HG03521 (cell line): ENCODE results near the gene LCE1A.

Source experiments
- ATAC-seq: cut with Tn5 transposase; IDR thresholded peaks from one replicate; pipeline ENCODE4 v1.9.1; 2021; ENCODE audit warnings: mild to moderate bottlenecking, moderate library complexity; ENCODE audit not compliant: unreplicated experiment

LCE1A gene

GRCh38 chr1:152827173-152827572 is at the start of gene LCE1A:
Gene LCE1A (plus strand): TSS chr1:152827473. CDS start chr1:152827473, 0 bp downstream.
- no peak for ATAC-seq

- ATAC-seq: no peak
Measured at GRCh38 chr1:152777510-152778137, 49.6 kb upstream of the LCE1A start.

- ATAC-seq: no peak
Measured at GRCh38 chr1:152783095-152783494, 44.2 kb upstream of the LCE1A start.

GRCh38 chr1:152786077-152786476 is 41.2 kb upstream of the LCE1A start, which contains the start of gene LCE1E:
Gene LCE1E (plus strand): TSS chr1:152786257. CDS start chr1:152787300, 1,043 bp downstream.
- no peak for ATAC-seq

- no peak for ATAC-seq
Measured at GRCh38 chr1:152795686-152796085, 31.6 kb upstream of the LCE1A start.

- ATAC-seq: no peak
Measured at GRCh38 chr1:152796421-152796820, 30.9 kb upstream of the LCE1A start, which contains the start of gene LCE1D. Gene LCE1D (plus strand): TSS chr1:152796721. CDS start chr1:152797795, 1,074 bp downstream.

- ATAC-seq: no peak
Measured at GRCh38 chr1:152801333-152801732, 25.9 kb upstream of the LCE1A start.

GRCh38 chr1:152806576-152806975 is 20.7 kb upstream of the LCE1A start, which contains the start of gene LCE1C:
Gene LCE1C (minus strand): TSS chr1:152806651. CDS start chr1:152805478, 1,173 bp downstream.
- no peak for ATAC-seq

GRCh38 chr1:152811050-152811449 is 16.2 kb upstream of the LCE1A start:
- no peak for ATAC-seq

GRCh38 chr1:152811671-152812070 is 15.6 kb upstream of the LCE1A start, which contains the start of gene LCE1B:
Gene LCE1B (plus strand): TSS chr1:152811971. CDS start chr1:152812447, 476 bp downstream.
- ATAC-seq: no peak

- ATAC-seq: no peak
Measured at GRCh38 chr1:152817309-152817708, 10.0 kb upstream of the LCE1A start.

GRCh38 chr1:152823294-152823693 is 4.0 kb upstream of the LCE1A start:
- ATAC-seq: no peak

- no peak for ATAC-seq
Measured at GRCh38 chr1:152824964-152825363, 2.3 kb upstream of the LCE1A start.

- no peak for ATAC-seq
Measured at GRCh38 chr1:152836870-152837269, 9.6 kb downstream of the LCE1A start.

- no peak for ATAC-seq
Measured at GRCh38 chr1:152842556-152842955, 15.3 kb downstream of the LCE1A start, which contains the start of gene LCE6A. Gene LCE6A (plus strand): TSS chr1:152842856. CDS start chr1:152843521, 665 bp downstream.

GRCh38 chr1:152855661-152856060 is 28.4 kb downstream of the LCE1A start:
- ATAC-seq: no peak

- no peak for ATAC-seq
Measured at GRCh38 chr1:152858062-152858461, 30.8 kb downstream of the LCE1A start.

- no peak for ATAC-seq
Measured at GRCh38 chr1:152859696-152860095, 32.4 kb downstream of the LCE1A start, which contains the start of gene LCE7A. Gene LCE7A (plus strand): TSS chr1:152859996. CDS start chr1:152860698, 702 bp downstream.

- ATAC-seq: no peak
Measured at GRCh38 chr1:152860129-152860528, 32.9 kb downstream of the LCE1A start.

- ATAC-seq: no peak
Measured at GRCh38 chr1:152861374-152861773, 34.1 kb downstream of the LCE1A start.

GRCh38 chr1:152864443-152864842 is 37.2 kb downstream of the LCE1A start:
- ATAC-seq: no peak

GRCh38 chr1:152866321-152866720 is 39.0 kb downstream of the LCE1A start:
- no peak for ATAC-seq
